Measurements from ENCODE around the gene FAM43A.

DNA sequence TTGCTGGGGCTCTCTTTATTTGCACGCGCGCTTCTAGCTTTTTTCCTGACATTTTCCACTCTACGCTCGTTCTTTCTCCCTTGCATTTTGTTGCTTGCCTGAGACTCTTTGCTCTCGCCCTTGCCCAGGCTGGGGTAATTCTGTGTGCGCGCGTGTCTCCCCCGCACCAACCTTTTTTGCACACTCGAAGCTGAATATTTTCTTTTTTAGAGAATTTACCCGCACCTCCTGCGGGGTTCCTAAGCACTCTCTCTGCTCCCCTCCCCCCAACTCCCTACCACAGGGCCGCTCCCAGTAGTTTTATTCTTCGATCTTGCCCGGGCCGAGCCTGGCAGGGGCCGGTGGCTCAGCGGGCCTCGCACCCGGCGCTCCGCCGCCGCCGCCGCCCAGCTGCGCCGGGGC is 732 bp downstream of the FAM43A start:
- TF ChIP-seq CTCF (IDR thresholded peaks at IDR 0.05) (no peak), POLR2A (IDR thresholded peaks at IDR 0.05; ENCODE audit: low read depth) (no peak), EP300 (IDR thresholded peaks at IDR 0.05) (no peak), POLR2AphosphoS5 (IDR thresholded peaks at IDR 0.05) (no peak)
